ENCODE measurements around the gene MAPRE3.

DNA sequence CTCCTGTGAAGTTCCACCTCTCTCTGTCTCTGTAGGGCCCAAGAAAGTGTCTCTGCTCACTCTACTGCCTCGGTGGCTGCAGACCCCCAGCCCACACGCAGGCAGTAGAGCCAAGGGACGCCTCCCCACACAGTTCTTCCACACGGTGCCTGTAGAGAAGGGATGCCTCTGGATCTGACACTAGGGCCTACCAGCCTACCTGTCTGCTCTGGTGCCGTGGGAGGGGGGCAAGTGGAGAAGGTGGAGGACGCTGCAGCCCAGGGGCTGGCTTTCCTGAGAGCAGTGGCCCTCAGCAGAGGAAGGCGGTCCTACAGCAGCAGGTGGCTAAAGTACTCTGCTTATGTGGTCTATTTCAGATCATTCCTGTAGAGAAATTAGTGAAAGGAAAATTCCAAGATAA, 53.3 kb downstream of the MAPRE3 start:
- TF ChIP-seq POLR2A (IDR thresholded peaks at IDR 0.05), result no peak
- no peak for TF ChIP-seq CTCF (IDR thresholded peaks at IDR 0.05)
- no peak for TF ChIP-seq POLR2AphosphoS5 (IDR thresholded peaks at IDR 0.05)
- TF ChIP-seq EP300 (IDR thresholded peaks at IDR 0.05), result no peak
